Ovary (tissue), 3 donors: Measurements from ENCODE around the gene KCNB1.

ENCODE experiments used
- CTCF ChIP-seq, 3 donors: fragments of 450-650 bp in 2 of 3; fragments of 200-600 bp in 1 of 3; IDR thresholded peaks; one replicate each; pipeline versions ENCODE4 v1.5.1 to v1.8.0; 2016 to 2022; ENCODE audit warnings: antibody characterized with exemption in 3 of 3, mild to moderate bottlenecking in 1 of 3
- EP300 ChIP-seq: sonication (generic); formaldehyde crosslinking; IDR thresholded peaks from one replicate; pipeline ENCODE4 v1.6.1; 2017; ENCODE audit warnings: antibody characterized with exemption
- POLR2A ChIP-seq: fragments of 450-650 bp; IDR thresholded peaks from one replicate; pipeline ENCODE4 v1.6.1; 2017; ENCODE audit warnings: antibody characterized with exemption, mild to moderate bottlenecking, moderate library complexity
- donor health status: DM: no; HTN: no; CAD: no.

- TF ChIP-seq CTCF (IDR thresholded peaks at IDR 0.05) (no peak), POLR2A (no peak), EP300 (no peak)
These were observed 164.4 kb downstream of the KCNB1 start for GRCh38 chr20:49318091-49318429.
